ENCODE results near the gene PXT1.
"Not testable (repeated sequence)": the region's sequence is repeated elsewhere in the genome, so short reads cannot be mapped to it uniquely, and the experiment has no call there.

Gene PXT1

DNA sequence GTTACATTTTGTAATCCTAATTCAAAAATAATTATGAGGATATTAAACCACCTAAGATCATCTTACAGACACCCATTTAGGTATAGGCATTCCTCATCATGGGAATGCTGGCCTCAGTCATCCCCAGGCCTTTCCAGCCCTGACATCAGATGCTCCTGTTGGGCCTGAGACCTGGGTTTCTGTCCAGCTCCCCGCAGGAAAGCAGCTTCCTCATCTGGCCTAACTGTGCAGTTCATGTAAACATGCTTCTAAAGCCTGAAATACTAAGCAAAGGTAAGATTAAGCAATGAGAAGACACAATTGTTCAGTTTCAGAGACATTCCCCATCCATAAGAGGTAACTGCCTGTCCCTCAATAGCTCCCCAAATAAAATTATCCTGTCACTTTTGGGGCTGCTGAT is 74.2 kb downstream of the PXT1 start:
- no peak for DNase-seq

GRCh38 chr6:36367743-36368142 is 74.9 kb downstream of the PXT1 start:
- no peak for DNase-seq

DNA sequence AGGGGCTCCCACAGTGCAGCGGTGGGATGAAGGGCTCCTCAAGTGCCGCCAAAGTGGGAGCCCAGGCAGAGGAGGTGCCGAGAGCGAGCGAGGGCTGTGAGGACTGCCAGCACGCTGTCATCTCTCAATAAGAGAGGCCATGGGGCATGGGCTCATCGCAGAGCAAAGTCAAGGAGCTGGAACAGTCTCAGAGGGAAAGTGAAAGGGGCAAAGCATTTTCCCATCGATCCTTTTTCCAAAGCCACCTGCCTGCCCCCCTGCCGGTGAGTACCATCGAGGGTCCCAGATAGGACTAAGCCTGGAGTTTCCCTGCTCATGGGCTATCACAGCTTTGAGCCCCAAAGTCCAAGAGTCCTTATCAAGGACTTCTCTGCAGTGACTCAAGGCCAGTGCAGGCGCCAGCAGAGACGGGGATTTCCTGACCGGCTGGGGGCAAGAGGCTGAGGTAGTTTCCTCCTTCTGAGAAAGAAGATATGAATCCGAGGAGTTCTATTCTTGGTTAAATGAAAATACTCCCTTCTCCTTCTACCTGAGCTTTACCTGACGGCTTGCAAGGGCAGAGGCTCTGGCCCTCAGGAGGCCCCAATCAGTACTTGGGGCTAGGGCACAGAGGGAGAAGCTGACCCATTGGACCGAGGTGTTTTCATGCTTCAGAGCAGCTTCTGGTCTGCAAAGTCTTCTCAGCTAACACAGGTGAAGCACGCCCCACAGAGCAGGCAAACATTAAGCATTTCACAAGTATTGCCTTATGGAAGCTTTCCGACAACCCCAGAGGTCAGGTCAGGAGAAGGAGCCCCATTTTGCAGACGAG is 77.8 kb downstream of the PXT1 start:
- no peak for DNase-seq

DNA sequence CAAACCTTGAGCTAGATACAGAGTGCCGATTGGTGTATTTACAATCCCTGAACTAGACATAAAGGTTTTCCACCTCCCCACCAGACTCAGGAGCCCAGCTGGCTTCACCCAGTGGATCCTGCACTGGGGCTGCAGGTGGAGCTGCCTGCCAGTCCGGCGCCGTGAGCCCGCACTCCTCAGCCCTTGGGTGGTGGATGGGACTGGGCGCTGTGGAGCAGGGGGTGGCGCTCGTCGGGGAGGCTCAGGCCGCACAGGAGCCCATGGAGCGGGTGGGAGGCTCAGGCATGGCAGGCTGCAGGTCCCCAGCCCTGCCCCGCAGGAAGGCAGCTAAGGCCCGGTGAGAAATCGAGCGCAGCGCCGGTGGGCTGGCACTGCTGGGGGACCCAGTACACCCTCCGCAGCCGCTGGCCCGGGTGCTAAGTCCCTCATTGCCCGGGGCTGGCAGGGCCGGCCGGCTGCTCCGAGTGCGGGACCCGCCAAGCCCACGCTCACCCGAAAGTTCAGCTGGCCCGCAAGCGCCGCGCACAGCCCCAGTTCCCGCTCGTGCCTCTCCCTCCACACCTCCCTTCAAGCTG is 78.5 kb downstream of the PXT1 start:
- DNase-seq: not testable (repeated sequence)

- DNase-seq: not testable (repeated sequence)
These were observed 79.3 kb downstream of the PXT1 start for GRCh38 chr6:36363371-36363752.

- DNase-seq: no peak
These were observed 79.9 kb downstream of the PXT1 start for GRCh38 chr6:36362551-36363370.

DNA sequence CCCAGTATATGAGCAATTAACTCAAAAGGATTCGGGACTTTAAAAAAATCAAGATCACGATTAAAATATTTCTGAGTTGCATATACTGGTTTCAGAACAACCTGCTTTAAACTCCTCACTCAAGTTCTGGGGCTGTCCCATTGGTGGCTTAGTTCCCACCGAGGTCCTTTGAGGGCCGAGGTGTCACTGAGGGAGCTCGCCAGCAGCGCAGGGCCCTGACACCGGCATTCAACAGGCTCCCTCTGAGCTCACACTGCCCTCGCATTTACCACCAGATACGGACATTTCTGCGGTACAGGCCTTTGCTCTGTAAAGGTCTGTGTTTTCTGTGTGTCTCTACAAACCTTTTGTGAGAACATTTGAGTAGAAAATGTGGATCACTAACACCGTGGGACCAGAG is 81.6 kb downstream of the PXT1 start:
- no peak for DNase-seq

DNA sequence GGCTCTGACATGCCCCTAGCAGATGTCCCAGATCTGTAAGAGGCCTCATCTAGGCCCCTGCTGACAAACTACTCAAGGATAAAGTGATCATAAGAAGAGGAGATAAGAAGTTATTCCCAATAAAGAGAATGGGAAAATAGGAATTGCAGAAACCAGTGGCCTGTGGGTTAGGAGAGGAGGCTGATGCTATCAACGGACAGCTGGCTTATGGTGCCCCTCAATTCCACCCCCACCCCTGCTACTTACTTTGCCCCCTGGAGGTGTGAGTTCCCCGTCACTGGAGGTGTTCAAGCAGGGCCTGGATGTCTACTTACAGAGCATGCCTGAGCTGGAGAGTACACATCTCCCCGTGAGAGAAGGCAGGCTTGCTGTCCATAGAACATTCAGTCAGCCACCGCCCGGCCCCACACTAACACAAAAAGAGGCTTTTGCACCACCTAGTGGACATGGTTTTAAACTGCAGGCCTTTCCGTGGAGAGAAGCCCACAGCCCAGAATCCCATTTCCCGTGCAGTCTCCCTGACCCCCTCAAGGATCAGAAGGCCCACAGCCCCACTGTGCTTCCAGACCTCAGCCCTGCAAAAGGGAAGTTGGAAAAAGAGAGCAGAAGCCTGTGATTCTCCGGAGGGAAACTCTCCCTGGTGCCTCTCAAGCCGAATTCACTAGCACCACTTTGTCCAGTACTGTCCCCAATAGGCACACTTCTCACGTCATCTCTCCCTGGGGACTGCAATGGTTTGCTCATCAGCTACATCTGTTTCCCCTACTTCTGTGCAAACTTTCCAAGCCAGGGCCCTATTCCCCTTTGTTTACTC is 82.2 kb downstream of the PXT1 start:
- peak; percentile 70 for DNase-seq

DNA sequence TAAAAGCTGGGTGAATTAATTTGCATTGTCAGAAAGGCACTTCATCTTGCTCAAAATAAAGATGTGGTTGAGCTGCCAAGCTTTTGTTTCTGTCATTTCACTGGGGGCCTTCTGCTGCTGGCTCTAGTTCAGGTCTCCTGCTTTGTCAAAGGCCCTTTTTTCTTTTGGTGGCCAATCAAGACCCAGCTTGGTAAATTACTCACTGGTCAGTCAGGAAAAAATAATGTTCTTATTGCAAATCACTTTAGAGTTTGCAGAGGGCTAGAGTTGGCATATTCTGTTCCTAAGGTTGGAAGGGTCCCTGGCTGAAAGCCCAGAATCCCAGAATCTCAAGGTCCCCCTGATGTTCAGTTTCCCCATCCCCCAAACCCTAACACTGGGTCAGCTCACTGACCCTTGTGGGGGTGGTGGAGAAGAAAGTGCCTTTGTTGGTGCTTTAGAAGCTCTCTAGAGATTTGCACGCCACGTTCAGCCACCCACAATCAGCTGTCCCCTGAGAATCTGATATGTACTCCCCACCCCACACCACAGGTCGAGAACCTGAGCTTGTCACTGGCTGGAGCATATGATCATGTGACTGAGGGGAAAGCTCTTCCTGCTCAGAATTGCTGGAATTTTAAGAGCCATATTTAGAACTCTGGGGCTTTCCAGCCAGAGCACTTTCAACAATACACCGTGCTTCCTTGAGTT is 84.3 kb downstream of the PXT1 start:
- no peak for DNase-seq

GRCh38 chr6:36357872-36358225 is 84.8 kb downstream of the PXT1 start:
- DNase-seq: no peak

DNA sequence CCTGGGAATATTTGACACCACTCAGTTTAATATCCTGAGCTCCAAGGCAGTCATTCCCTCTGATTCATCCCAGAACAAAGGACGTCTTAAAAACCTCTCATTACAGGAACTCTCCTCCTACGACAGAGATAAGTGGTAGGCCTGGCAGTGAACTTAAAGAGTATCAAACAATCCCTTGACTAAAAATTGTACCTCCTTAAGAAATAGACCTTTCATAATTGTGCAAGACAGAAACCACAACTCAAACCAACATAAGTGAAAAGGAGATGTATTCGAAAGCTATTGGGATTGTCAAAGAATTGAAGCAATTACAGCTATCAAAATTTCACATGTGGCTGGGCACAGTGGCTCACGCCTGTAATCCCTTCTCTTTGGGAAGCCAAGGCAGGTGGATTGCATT is 86.8 kb downstream of the PXT1 start:
- no peak for DNase-seq

- peak; percentile 72 for DNase-seq
These were observed 89.2 kb downstream of the PXT1 start for GRCh38 chr6:36353411-36353915.

DNA sequence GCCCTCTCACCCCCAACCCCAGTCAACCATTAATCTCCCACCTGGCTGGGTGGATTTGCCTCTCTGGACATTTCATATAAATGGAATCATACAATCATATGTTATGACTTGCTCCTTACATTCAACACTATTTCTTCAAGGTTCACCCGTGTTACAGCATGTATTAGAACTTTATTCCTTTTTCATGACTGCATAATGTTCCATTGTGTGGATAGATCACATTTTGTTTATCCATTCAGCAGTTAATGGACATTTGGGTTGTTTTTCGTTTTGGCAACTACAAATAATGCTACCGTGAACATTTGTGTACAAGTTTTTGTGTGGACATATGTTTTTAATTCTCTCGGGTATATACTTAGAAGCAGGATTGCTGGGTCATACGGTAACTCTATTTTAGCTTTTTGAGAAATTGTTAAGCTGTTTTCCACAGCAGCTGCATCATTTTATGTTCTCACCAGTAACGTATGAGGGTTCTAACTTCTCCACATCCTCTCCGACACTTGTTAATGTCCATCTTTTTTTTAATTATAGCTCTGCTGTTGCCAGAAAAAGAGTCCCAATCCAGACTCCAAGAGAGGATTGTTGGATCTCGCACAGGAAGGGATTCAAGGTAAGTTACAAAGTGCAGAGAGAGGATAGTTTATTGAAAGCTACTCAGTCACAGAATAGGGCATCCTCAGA is 90.0 kb downstream of the PXT1 start:
- DNase-seq: no peak

GRCh38 chr6:36350681-36351571 is 91.7 kb downstream of the PXT1 start:
- DNase-seq: peak; percentile 88

GRCh38 chr6:36350082-36350481 is 92.6 kb downstream of the PXT1 start:
- no peak for DNase-seq

DNA sequence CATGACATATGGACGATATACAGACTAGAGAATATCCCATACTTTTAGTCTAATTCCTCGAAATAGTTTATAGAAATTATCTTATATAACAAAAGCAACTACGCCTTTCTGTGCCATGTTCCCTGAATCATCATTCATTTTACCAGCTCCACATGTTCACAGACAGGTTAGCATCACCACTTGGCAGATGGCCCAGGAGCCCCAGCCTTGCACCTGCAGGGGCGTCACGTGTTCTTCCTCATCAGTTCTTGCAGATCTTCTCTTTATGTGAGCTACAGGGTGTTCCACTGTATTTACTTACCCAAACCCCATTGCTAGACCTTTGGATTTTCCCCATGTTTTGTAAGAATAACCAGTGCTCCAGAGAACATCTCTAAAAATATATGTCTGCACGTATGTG is 93.4 kb downstream of the PXT1 start:
- no peak for DNase-seq

GRCh38 chr6:36347621-36348020 is 95.0 kb downstream of the PXT1 start:
- DNase-seq: no peak

GRCh38 chr6:36346486-36347273 is 96.0 kb downstream of the PXT1 start:
- no peak for DNase-seq

DNA sequence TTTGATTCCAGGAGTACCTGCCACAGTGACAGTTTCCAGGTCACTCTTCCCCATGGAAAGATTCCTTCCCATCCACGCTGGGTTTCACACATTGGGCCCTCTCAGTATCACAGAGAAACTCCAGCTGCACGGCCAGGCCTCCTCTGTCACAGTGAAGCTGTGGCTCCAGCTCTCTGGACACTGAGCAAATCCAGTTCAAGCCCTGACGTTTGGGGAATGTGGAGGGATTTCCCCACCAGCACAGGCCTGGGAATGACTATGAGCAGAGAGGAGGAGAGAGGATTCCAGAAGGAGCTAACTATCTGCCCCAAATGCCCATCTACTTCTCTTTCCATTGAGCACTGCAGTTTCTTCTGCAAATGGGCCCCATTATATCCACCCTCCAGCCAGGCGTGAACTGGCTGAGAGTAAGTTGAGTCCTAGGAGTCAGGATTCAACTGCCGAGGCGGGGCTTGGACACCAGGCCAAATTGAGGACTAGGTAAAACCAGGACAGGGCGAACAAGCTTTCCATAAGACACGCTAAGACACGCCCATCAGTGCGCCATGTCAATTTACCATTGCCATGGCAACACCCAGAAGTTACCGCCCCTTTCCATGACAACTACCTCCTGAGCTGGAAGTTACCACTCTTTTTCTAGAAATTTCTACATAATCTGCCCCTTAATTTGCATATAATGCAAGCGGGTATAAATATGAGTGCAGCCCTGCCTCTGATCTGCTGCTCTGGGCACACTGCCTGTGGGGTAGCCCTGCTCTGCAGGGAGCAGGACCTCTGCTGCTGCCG is 96.8 kb downstream of the PXT1 start:
- DNase-seq: no peak

Measured in fibroblast of skin of abdomen (primary cell).